SK-N-SH (cell line): ENCODE results near the gene FLYWCH1. TPM values are rescaled to one million over a fixed set of nuclear protein-coding genes. Genes with fewer than 3 reads are reported as not detected.

ENCODE experiments used
- CTCF ChIA-PET: fragments of 300-600, 350-600 bp; formaldehyde crosslinking; extraction: SDS; loops from one replicate; lab custom pipeline; 2021; lab: Yijun Ruan, JAX
- POLR2A ChIA-PET: fragments of 350-600 bp; sonication (Branson Sonifier 250); formaldehyde crosslinking; extraction: SDS; loops from one replicate; lab custom pipeline; 2020; ENCODE audit warnings: antibody characterized with exemption, inconsistent platforms; lab: Yijun Ruan, JAX
- DNase-seq: peaks from one replicate; pipeline ENCODE4 v3.0.0; 2012
- H2AFZ ChIP-seq: fragments of 200-600 bp; sonication (generic); 2 replicates; pipeline ENCODE4 v1.8.1; 2016; ENCODE audit warnings: antibody characterized with exemption, mild to moderate bottlenecking, low read depth
- H3F3A ChIP-seq: fragments of 200-600 bp; sonication (generic); replicated peaks from 2 replicates; pipeline ENCODE3; 2016; ENCODE audit warnings: antibody characterized with exemption, mild to moderate bottlenecking; ENCODE audit not compliant: insufficient read depth
- H3K27ac ChIP-seq, 2 experiments: fragments of 200-500 bp in 1 of 2; fragments of 200-600 bp in 1 of 2; sonication (Bioruptor generic) in 1 of 2; sonication (generic), shearing (Covaris generic) in 1 of 2; 2 replicates each; pipeline versions ENCODE4 v1.5.1 to v1.6.1; 2014 to 2016; ENCODE audit warnings: low read depth in 2 of 2, inconsistent platforms in 1 of 2, low read length in 1 of 2, mild to moderate bottlenecking in 1 of 2, mixed read lengths in 1 of 2
- H3K27me3 ChIP-seq: fragments of 200-600 bp; sonication (generic), shearing (Covaris generic); 2 replicates; pipeline ENCODE4 v1.6.1; 2016; ENCODE audit warnings: mixed run types; ENCODE audit not compliant: insufficient read depth
- H3K36me3 ChIP-seq, 2 experiments: fragments of 200-500 bp in 1 of 2; fragments of 200-600 bp in 1 of 2; sonication (Bioruptor generic) in 1 of 2; sonication (generic) in 1 of 2; replicated peaks in 1 of 2; 2 replicates each; pipeline versions ENCODE3 to v1.5.1; 2014 to 2016; ENCODE audit warnings: low read length in 1 of 2, mild to moderate bottlenecking in 1 of 2; ENCODE audit not compliant: insufficient read depth in 2 of 2, control insufficient read depth in 1 of 2
- H3K4me1 ChIP-seq, 2 experiments: fragments of 200-500 bp in 1 of 2; fragments of 200-600 bp in 1 of 2; sonication (Bioruptor generic) in 1 of 2; sonication (generic), shearing (Covaris generic) in 1 of 2; 2 replicates each; pipeline versions ENCODE4 v1.5.1 to v1.6.1; 2014 to 2016; ENCODE audit warnings: low read depth in 1 of 2, low read length in 1 of 2, mixed run types in 1 of 2; ENCODE audit not compliant: insufficient read depth in 2 of 2, control insufficient read depth in 1 of 2
- H3K4me2 ChIP-seq: fragments of 200-600 bp; sonication (generic), shearing (Covaris generic); 2 replicates; pipeline ENCODE4 v1.6.1; 2017; ENCODE audit warnings: mixed run types
- H3K4me3 ChIP-seq, 2 experiments: fragments of 200-500 bp in 1 of 2; fragments of 200-600 bp in 1 of 2; sonication (Bioruptor generic) in 1 of 2; sonication (generic), shearing (Covaris generic) in 1 of 2; 2 replicates each; pipeline versions ENCODE4 v1.5.1 to v1.8.1; 2014 to 2016; ENCODE audit warnings: low read depth in 2 of 2, inconsistent platforms in 1 of 2, low read length in 1 of 2, mild to moderate bottlenecking in 1 of 2, mixed read lengths in 1 of 2, moderate library complexity in 1 of 2
- H3K79me2 ChIP-seq: fragments of 200-600 bp; sonication (generic); 2 replicates; pipeline ENCODE4 v1.8.1; 2017; ENCODE audit warnings: mild to moderate bottlenecking; ENCODE audit not compliant: insufficient read depth
- H3K9ac ChIP-seq: fragments of 200-600 bp; sonication (generic); 2 replicates; pipeline ENCODE4 v1.6.1; 2017; ENCODE audit warnings: mixed run types
- H3K9me2 ChIP-seq: fragments of 200-600 bp; sonication (generic); 2 replicates; pipeline ENCODE4 v1.6.1; 2017; ENCODE audit warnings: mixed run types
- H3K9me3 ChIP-seq: fragments of 200-600 bp; sonication (generic); 2 replicates; pipeline ENCODE4 v1.6.1; 2017; ENCODE audit warnings: mixed run types, mild to moderate bottlenecking, moderate library complexity
- H4K20me1 ChIP-seq: fragments of 200-600 bp; sonication (generic); 2 replicates; pipeline ENCODE4 v1.6.1; 2017; ENCODE audit warnings: mild to moderate bottlenecking, mixed run types; ENCODE audit not compliant: insufficient read depth
- CHD2 ChIP-seq: fragments of 150-350 bp; IDR thresholded peaks from 2 replicates; pipeline ENCODE4 v1.6.1; 2018; ENCODE audit warnings: low read length; ENCODE audit not compliant: partially characterized antibody
- ELF1 ChIP-seq: IDR thresholded peaks from 2 replicates; pipeline ENCODE4 v1.4.0; 2012
- EP300 ChIP-seq, 2 experiments: IDR thresholded peaks; 2 replicates each; pipeline versions ENCODE4 v1.4.0 to v1.6.1; 2012; ENCODE audit warnings: borderline replicate concordance in 1 of 2, low read depth in 1 of 2, low read length in 1 of 2
- FOSL2 ChIP-seq: IDR thresholded peaks from 2 replicates; pipeline ENCODE4 v1.4.0; 2012; ENCODE audit warnings: low read depth, mild to moderate bottlenecking, moderate library complexity, borderline replicate concordance
- FOXJ3 ChIP-seq: sonication (generic); formaldehyde crosslinking; IDR thresholded peaks from 2 replicates; pipeline ENCODE4 v1.5.1; 2020; ENCODE audit warnings: mild to moderate bottlenecking, missing genetic modification reagents
- FOXM1 ChIP-seq: IDR thresholded peaks from 2 replicates; pipeline ENCODE4 v1.4.0; 2012; ENCODE audit warnings: low read depth, mild to moderate bottlenecking
- MEF2A ChIP-seq: IDR thresholded peaks from 2 replicates; pipeline ENCODE4 v1.4.0; 2012; ENCODE audit warnings: low read depth, borderline replicate concordance
- MXI1 ChIP-seq: IDR thresholded peaks from 2 replicates; pipeline ENCODE4 v1.6.1; 2012; ENCODE audit warnings: mild to moderate bottlenecking, low read depth, low read length, improper control_type of control experiment
- NFIC ChIP-seq: IDR thresholded peaks from 2 replicates; pipeline ENCODE4 v1.4.0; 2012; ENCODE audit warnings: borderline replicate concordance
- NRF1 ChIP-seq: IDR thresholded peaks from 2 replicates; pipeline ENCODE4 v1.6.1; 2012; ENCODE audit warnings: low read depth, mild to moderate bottlenecking, low read length
- RAD21 ChIP-seq: IDR thresholded peaks from 2 replicates; pipeline ENCODE4 v1.6.1; 2012; ENCODE audit warnings: mild to moderate bottlenecking, low read length
- RCOR1 ChIP-seq: fragments of 150-350 bp; IDR thresholded peaks from 2 replicates; pipeline ENCODE4 v1.6.1; 2017; ENCODE audit warnings: antibody characterized with exemption, low read length
- RFX5 ChIP-seq: IDR thresholded peaks from 2 replicates; pipeline ENCODE4 v1.6.1; 2012; ENCODE audit warnings: mild to moderate bottlenecking, improper control_type of control experiment, low read length
- RXRA ChIP-seq: IDR thresholded peaks from 2 replicates; pipeline ENCODE4 v1.4.0; 2012; ENCODE audit warnings: low read depth, mild to moderate bottlenecking, borderline replicate concordance
- TCF12 ChIP-seq: IDR thresholded peaks from 2 replicates; pipeline ENCODE4 v1.4.0; 2012
- USF2 ChIP-seq: fragments of 150-350 bp; IDR thresholded peaks from 2 replicates; pipeline ENCODE4 v1.6.1; 2017; ENCODE audit warnings: antibody characterized with exemption, low read length, low read depth, borderline replicate concordance
- YY1 ChIP-seq: IDR thresholded peaks from 2 replicates; pipeline ENCODE4 v1.4.0; 2012; ENCODE audit warnings: low read depth, mild to moderate bottlenecking
- WGBS: methylation state at CpG from one replicate; pipeline ENCODE4 v1.1.6; 2017; ENCODE audit warnings: low lambda C conversion rate; 5-methylcytosine and 5-hydroxymethylcytosine counted together
- polyA plus RNA-seq, 3 experiments: library from polyadenylated mRNA; depleted of rRNA; stranded (reverse); fragments of >200 nt; gene quantifications; 2 replicates each; pipeline ENCODE4 v1.2.3, GENCODE V29; 2012
- TF ChIP-seq, protein P1 (sequence below): IDR thresholded peaks from 2 replicates; pipeline ENCODE4 v1.4.0; 2012; ENCODE audit warnings: low read depth
- TF ChIP-seq, protein P2 (sequence below): fragments of 200-600 bp; sonication (generic); IDR thresholded peaks from 2 replicates; pipeline ENCODE4 v1.6.1; 2017; ENCODE audit warnings: antibody characterized with exemption, mild to moderate bottlenecking, moderate library complexity
- TF ChIP-seq, protein P3 (sequence below): IDR thresholded peaks from 2 replicates; pipeline ENCODE4 v1.6.1; 2012; ENCODE audit warnings: mild to moderate bottlenecking, low read depth, low read length, moderate library complexity

The FLYWCH1 gene
- polyA plus RNA-seq, 1 of the 3 experiments (the other 2 are of a cell fraction): 30.1 TPM

DNA sequence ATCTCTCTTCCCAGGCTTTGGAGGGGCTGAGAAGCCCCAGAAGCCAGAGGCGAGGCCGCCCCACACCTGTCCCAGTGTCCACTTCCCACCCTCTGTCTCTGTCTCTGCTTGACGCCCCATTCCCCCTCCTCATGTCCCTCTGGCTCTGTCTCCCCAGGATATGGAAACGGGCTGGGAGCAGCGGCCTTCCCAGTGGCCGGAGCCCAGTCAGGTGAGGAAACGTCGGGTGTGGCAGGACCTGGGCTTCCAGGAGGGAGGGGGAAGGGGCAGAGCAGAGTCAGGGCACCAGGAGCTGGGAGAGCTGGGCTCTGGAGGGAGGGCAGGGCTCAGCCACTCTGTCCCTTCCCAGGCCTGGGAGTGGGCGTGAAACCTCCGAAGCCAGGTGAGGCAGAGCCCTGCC lies 79.2 kb downstream of the FLYWCH1 start:
- no peaks in the 10 kb centered on the region for H3K79me2 ChIP-seq
- POLR2A ChIA-PET: no interaction called here
- no peak overlapping the region for H2AFZ ChIP-seq
- no peaks in the 10 kb centered on the region for H3K9me3 ChIP-seq
- H3K27ac ChIP-seq: no peak overlapping the region
- no peak overlapping the region for H3K4me2 ChIP-seq
- no peak overlapping the region for H3K9ac ChIP-seq
- no peak for DNase-seq
- H3K9me2 ChIP-seq: no peaks in the 10 kb centered on the region
- no peaks in the 10 kb centered on the region for H3F3A ChIP-seq
- no peak overlapping the region for H3K4me3 ChIP-seq
- no peaks in the 10 kb centered on the region for H4K20me1 ChIP-seq
- peaks cover 0 to 10% of the 10 kb centered on the region in 2 experiments; a peak in 1 of 4 replicates for H3K4me1 ChIP-seq
- WGBS: 65% methylated on average over 7 of the region's 10 CpGs
- H3K27me3 ChIP-seq: no peaks in the 10 kb centered on the region
- no peak for TF ChIP-seq CHD2
- TF ChIP-seq MEF2A: no peak
- no peak for TF ChIP-seq TCF12
- TF ChIP-seq USF2: no peak
- TF ChIP-seq RFX5: no peak
- TF ChIP-seq FOSL2: no peak
- TF ChIP-seq, protein P1, sequence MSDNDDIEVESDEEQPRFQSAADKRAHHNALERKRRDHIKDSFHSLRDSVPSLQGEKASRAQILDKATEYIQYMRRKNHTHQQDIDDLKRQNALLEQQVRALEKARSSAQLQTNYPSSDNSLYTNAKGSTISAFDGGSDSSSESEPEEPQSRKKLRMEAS: no peak
- TF ChIP-seq RXRA: no peak
- TF ChIP-seq, all 33 proteins: peak for 0
- CTCF ChIA-PET: interaction anchor here (0.8 to 1.2 kb wide), 2 partner anchors 37 to 41 kb away, joined by 3 to 4 read pairs; no protein-coding TSS in a partner anchor
- no peaks in the 10 kb centered on the region for H3K36me3 ChIP-seq

- Histone ChIP-seq H3K9me2 (no peaks in the 10 kb centered on the region), H3K4me3 (no peak overlapping the region), H3K79me2 (no peaks in the 10 kb centered on the region), H3K27ac (no peak overlapping the region), H3K4me1 (peaks cover 0 to 2% of the 10 kb centered on the region in 2 experiments; a peak in 1 of 4 replicates), H3K27me3 (no peaks in the 10 kb centered on the region), H3K4me2 (no peak overlapping the region), H4K20me1 (no peaks in the 10 kb centered on the region), H3K9ac (no peak overlapping the region), H3F3A (no peaks in the 10 kb centered on the region), H3K9me3 (no peaks in the 10 kb centered on the region), H2AFZ (no peak overlapping the region), H3K36me3 (no peaks in the 10 kb centered on the region)
- ChIA-PET POLR2A (no interaction called here), CTCF (interaction anchor here (0.8 to 1.3 kb wide), 5 partner anchors 7 to 40 kb away, joined by 3 to 7 read pairs (median 4); partner anchors contain the start of gene PAQR4)
- 76% methylated on average over 8 of the region's 12 CpGs for WGBS
- no peak for DNase-seq
- TF ChIP-seq, protein P2, sequence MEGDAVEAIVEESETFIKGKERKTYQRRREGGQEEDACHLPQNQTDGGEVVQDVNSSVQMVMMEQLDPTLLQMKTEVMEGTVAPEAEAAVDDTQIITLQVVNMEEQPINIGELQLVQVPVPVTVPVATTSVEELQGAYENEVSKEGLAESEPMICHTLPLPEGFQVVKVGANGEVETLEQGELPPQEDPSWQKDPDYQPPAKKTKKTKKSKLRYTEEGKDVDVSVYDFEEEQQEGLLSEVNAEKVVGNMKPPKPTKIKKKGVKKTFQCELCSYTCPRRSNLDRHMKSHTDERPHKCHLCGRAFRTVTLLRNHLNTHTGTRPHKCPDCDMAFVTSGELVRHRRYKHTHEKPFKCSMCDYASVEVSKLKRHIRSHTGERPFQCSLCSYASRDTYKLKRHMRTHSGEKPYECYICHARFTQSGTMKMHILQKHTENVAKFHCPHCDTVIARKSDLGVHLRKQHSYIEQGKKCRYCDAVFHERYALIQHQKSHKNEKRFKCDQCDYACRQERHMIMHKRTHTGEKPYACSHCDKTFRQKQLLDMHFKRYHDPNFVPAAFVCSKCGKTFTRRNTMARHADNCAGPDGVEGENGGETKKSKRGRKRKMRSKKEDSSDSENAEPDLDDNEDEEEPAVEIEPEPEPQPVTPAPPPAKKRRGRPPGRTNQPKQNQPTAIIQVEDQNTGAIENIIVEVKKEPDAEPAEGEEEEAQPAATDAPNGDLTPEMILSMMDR: no peak
- no peak for TF ChIP-seq EP300 (IDR thresholded peaks at IDR 0.05; ENCODE audit: borderline replicate concordance in 1 of 2, low read depth in 1 of 2, low read length in 1 of 2)
- TF ChIP-seq FOXJ3: no peak
- TF ChIP-seq YY1: no peak
- no peak for TF ChIP-seq RFX5
- TF ChIP-seq RCOR1: no peak
- TF ChIP-seq RAD21: no peak
- no peak for TF ChIP-seq FOXM1
- TF ChIP-seq FOSL2: no peak
- TF ChIP-seq, protein P3, sequence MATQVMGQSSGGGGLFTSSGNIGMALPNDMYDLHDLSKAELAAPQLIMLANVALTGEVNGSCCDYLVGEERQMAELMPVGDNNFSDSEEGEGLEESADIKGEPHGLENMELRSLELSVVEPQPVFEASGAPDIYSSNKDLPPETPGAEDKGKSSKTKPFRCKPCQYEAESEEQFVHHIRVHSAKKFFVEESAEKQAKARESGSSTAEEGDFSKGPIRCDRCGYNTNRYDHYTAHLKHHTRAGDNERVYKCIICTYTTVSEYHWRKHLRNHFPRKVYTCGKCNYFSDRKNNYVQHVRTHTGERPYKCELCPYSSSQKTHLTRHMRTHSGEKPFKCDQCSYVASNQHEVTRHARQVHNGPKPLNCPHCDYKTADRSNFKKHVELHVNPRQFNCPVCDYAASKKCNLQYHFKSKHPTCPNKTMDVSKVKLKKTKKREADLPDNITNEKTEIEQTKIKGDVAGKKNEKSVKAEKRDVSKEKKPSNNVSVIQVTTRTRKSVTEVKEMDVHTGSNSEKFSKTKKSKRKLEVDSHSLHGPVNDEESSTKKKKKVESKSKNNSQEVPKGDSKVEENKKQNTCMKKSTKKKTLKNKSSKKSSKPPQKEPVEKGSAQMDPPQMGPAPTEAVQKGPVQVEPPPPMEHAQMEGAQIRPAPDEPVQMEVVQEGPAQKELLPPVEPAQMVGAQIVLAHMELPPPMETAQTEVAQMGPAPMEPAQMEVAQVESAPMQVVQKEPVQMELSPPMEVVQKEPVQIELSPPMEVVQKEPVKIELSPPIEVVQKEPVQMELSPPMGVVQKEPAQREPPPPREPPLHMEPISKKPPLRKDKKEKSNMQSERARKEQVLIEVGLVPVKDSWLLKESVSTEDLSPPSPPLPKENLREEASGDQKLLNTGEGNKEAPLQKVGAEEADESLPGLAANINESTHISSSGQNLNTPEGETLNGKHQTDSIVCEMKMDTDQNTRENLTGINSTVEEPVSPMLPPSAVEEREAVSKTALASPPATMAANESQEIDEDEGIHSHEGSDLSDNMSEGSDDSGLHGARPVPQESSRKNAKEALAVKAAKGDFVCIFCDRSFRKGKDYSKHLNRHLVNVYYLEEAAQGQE: no peak
- no peak for TF ChIP-seq NFIC
- no peak for TF ChIP-seq NRF1
- no peak for TF ChIP-seq ELF1
- TF ChIP-seq RXRA: no peak
- no peak for TF ChIP-seq MXI1
- no peak for TF ChIP-seq CHD2
Measured at GRCh38 chr16:2991566-2992261, 80.0 kb downstream of the FLYWCH1 start.
